Measurements from ENCODE around the gene CLEC2A. TPM values are rescaled to one million over a fixed set of nuclear protein-coding genes. Genes with fewer than 3 reads are reported as not detected.
"Not testable (repeated sequence)": the region's sequence is repeated elsewhere in the genome, so short reads cannot be mapped to it uniquely, and the experiment has no call there.

Gene CLEC2A
- total RNA-seq, 5 donors from 2014 or later (not counting 1 experiment from before 2014, with no cell fraction given) = not detected

DNA sequence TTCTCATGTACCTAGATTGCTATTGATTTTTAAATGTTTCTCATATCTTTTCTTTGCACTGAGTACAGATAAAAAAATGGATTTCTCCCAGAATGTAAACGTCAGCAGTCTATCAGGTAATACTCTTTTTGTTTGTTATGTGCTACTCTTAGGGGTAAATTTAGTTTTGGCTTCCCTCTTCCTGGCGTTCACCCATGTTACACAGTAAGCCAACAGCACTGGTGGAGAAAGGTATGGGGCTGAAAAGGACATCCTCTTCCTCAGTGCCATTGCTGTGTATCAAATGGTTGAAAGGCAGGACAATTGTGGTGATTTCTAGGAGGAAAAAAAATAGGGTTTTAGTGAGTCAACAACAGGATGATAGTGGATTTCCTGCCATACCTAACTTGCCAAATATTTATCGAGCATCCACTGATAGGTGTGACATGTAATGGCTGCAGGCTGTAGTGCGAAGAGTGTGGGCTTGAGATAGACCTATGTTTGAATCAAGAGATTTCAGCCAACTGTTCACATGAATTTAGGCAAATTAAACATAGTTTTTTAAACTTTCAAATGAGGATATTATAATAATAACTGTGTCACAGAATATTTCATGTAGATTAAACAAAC is 43.4 kb downstream of the CLEC2A start:
- H3K4me1 ChIP-seq (ENCODE audit: control insufficient read depth in 1 of 2, extremely low read depth in 1 of 2, insufficient read depth in 2 of 2, low read length in 2 of 2) = peaks cover 3% of the 10 kb centered on the region in 2 experiments
- peaks cover 9 to 14% (median 13%) of the 10 kb centered on the region in 3 donors for H3K4me1 Mint-ChIP-seq
- peak overlapping the region; percentile 7 to 41 for H3K27ac Mint-ChIP-seq
- DNase-seq (no peak), ATAC-seq (replicated peaks in 1 of 4) (no peak)
- WGBS (ENCODE audit: insufficient coverage) = no CpG with 5 or more reads among the region's 4 CpGs
- H3K27ac ChIP-seq (ENCODE audit: low read length) = no peak overlapping the region
- H3K36me3 ChIP-seq (ENCODE audit: control insufficient read depth in 2 of 2, extremely low read depth in 1 of 2, insufficient read depth in 1 of 2, low read length in 1 of 2) = no peaks in the 10 kb centered on the region
- ChIA-PET CTCF (no interaction called here), POLR2A (no interaction called here)
- no peak overlapping the region for H3K4me3 ChIP-seq (ENCODE audit: control insufficient read depth in 1 of 2, extremely low read depth in 1 of 2, low read length in 1 of 2)
- no peaks in the 10 kb centered on the region for H3K36me3 Mint-ChIP-seq
- H3K4me3 Mint-ChIP-seq = no peak overlapping the region
- no peaks in the 10 kb centered on the region for H3K27me3 Mint-ChIP-seq
- H3K9me3 Mint-ChIP-seq = no peaks in the 10 kb centered on the region
- no peaks in the 10 kb centered on the region for H3K9me3 ChIP-seq
- H3K27me3 ChIP-seq (replicated peaks in 1 of 2; ENCODE audit: control insufficient read depth in 2 of 2, extremely low read depth in 1 of 2, insufficient read depth in 2 of 2, low read length in 1 of 2) = no peaks in the 10 kb centered on the region

- Mint-ChIP-seq H3K27me3 (no peaks in the 10 kb centered on the region), H3K4me1 (peaks cover 6 to 9% (median 7%) of the 10 kb centered on the region in 3 donors), H3K9me3 (no peaks in the 10 kb centered on the region), H3K36me3 (no peaks in the 10 kb centered on the region), H3K27ac (no peak overlapping the region), H3K4me3 (no peak overlapping the region)
- DNase-seq (no peak), ATAC-seq (replicated peaks in 1 of 4) (no peak)
- Histone ChIP-seq H3K36me3 (ENCODE audit: control insufficient read depth in 2 of 2, extremely low read depth in 1 of 2, insufficient read depth in 1 of 2, low read length in 1 of 2) (no peaks in the 10 kb centered on the region), H3K27ac (ENCODE audit: low read length) (no peak overlapping the region), H3K4me3 (ENCODE audit: control insufficient read depth in 1 of 2, extremely low read depth in 1 of 2, low read length in 1 of 2) (no peak overlapping the region), H3K27me3 (replicated peaks in 1 of 2; ENCODE audit: control insufficient read depth in 2 of 2, extremely low read depth in 1 of 2, insufficient read depth in 2 of 2, low read length in 1 of 2) (no peaks in the 10 kb centered on the region), H3K9me3 (no peaks in the 10 kb centered on the region), H3K4me1 (ENCODE audit: control insufficient read depth in 1 of 2, extremely low read depth in 1 of 2, insufficient read depth in 2 of 2, low read length in 2 of 2) (peaks cover 0 to 5% of the 10 kb centered on the region in 2 experiments)
- POLR2A ChIA-PET = no interaction called here
- CTCF ChIA-PET = interaction anchor here in 1 of 2 donors (0.5 kb wide), 1 partner anchor 136 kb away, joined by 6 read pairs; no protein-coding TSS in a partner anchor
These were observed 49.0 kb downstream of the CLEC2A start for GRCh38 chr12:9883175-9883574.

GRCh38 chr12:9881988-9882387 is 50.2 kb downstream of the CLEC2A start:
- Histone ChIP-seq H3K27ac (ENCODE audit: low read length) (no peak overlapping the region), H3K4me3 (ENCODE audit: control insufficient read depth in 1 of 2, extremely low read depth in 1 of 2, low read length in 1 of 2) (no peak overlapping the region), H3K4me1 (ENCODE audit: control insufficient read depth in 1 of 2, extremely low read depth in 1 of 2, insufficient read depth in 2 of 2, low read length in 2 of 2) (peaks cover 0 to 5% of the 10 kb centered on the region in 2 experiments), H3K27me3 (replicated peaks in 1 of 2; ENCODE audit: control insufficient read depth in 2 of 2, extremely low read depth in 1 of 2, insufficient read depth in 2 of 2, low read length in 1 of 2) (no peaks in the 10 kb centered on the region), H3K36me3 (ENCODE audit: control insufficient read depth in 2 of 2, extremely low read depth in 1 of 2, insufficient read depth in 1 of 2, low read length in 1 of 2) (no peaks in the 10 kb centered on the region), H3K9me3 (no peaks in the 10 kb centered on the region)
- Mint-ChIP-seq H3K36me3 (no peaks in the 10 kb centered on the region), H3K4me1 (peaks cover 6 to 9% (median 7%) of the 10 kb centered on the region in 3 donors), H3K9me3 (no peaks in the 10 kb centered on the region), H3K4me3 (no peak overlapping the region), H3K27ac (no peak overlapping the region), H3K27me3 (no peaks in the 10 kb centered on the region)
- CTCF ChIA-PET = no interaction called here
- POLR2A ChIA-PET = no interaction called here
- no peak for DNase-seq
- ATAC-seq (replicated peaks in 1 of 4) = no peak
- 100% methylated on average over 2 of the region's 5 CpGs for WGBS (ENCODE audit: insufficient coverage)

DNA sequence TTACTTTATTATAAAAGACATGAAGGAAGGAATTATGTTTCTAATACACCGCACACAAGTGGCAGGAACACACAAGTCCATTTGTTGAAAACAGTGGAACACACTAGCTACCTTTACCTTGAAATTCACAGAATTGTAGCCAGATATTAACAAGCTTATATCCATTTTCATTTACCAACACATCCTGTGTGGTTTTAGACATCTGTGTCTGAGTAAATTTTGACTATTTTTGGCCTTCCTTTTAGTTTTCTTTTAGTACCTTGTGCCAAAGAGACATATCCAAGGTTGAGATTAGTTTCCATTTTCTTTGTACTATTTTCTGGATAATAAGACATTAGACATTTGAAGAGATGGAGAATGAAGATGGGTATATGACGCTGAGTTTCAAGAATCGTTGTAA is 50.9 kb downstream of the CLEC2A start, which contains the start of gene KLRF2:
KLRF2 (plus strand) TSS at position 244 of the 400 bp plus-strand sequence; CDS start at position 351, 107 bp downstream.
- WGBS (ENCODE audit: insufficient coverage) = no CpG with 5 or more reads among the region's 3 CpGs
- Mint-ChIP-seq H3K9me3 (no peaks in the 10 kb centered on the region), H3K36me3 (no peaks in the 10 kb centered on the region), H3K4me1 (peaks cover 6 to 9% (median 7%) of the 10 kb centered on the region in 3 donors), H3K27me3 (no peaks in the 10 kb centered on the region), H3K27ac (no peak within 1 kb of the TSS), H3K4me3 (no peak within 1 kb of the TSS)
- H3K4me1 ChIP-seq (ENCODE audit: control insufficient read depth in 1 of 2, extremely low read depth in 1 of 2, insufficient read depth in 2 of 2, low read length in 2 of 2) = peaks cover 0 to 5% of the 10 kb centered on the region in 2 experiments
- H3K27ac ChIP-seq (ENCODE audit: low read length) = no peak within 1 kb of the TSS
- DNase-seq (no peak), ATAC-seq (replicated peaks in 1 of 4) (no peak)
- ChIA-PET CTCF (interaction anchor here in 1 of 2 donors (0.6 kb wide), 1 partner anchor 15 kb away, joined by 3 read pairs; no protein-coding TSS in a partner anchor), POLR2A (no interaction called here)
- no peak within 1 kb of the TSS for H3K4me3 ChIP-seq (ENCODE audit: control insufficient read depth in 1 of 2, extremely low read depth in 1 of 2, low read length in 1 of 2)
- H3K9me3 ChIP-seq = no peaks in the 10 kb centered on the region
- no peaks in the 10 kb centered on the region for H3K36me3 ChIP-seq (ENCODE audit: control insufficient read depth in 2 of 2, extremely low read depth in 1 of 2, insufficient read depth in 1 of 2, low read length in 1 of 2)
- no peaks in the 10 kb centered on the region for H3K27me3 ChIP-seq (replicated peaks in 1 of 2; ENCODE audit: control insufficient read depth in 2 of 2, extremely low read depth in 1 of 2, insufficient read depth in 2 of 2, low read length in 1 of 2)

DNA sequence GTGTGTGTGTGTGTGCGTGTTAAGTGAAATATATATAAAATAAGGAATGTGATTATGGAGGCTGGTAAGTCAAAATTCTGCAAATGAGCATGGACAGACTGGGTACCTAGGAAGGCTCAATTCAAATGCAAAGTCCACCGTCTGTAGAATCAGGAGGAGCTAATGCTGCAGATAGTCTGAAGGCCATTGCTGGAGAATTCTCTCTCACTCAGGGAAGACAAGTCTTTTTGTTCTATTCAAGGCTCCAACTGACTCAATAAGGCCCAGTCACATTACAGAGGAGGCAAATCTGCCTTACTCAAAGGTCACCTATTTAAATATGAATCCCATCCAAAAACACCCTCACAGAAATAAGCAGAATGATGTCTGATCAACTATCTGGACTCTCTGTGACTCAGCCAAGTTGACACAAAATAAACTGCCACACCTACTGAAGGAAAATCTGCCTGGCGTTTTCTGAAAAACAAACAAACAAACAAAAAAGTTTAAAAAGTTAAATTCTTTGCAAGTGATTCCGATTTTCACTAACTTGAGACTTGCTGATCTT is 51.6 kb downstream of the CLEC2A start:
- ChIA-PET CTCF (interaction anchor here (0.6 kb wide), 2 partner anchors 14 to 518 kb away, joined by 3 read pairs; no protein-coding TSS in a partner anchor), POLR2A (no interaction called here)
- no peaks in the 10 kb centered on the region for H3K27me3 ChIP-seq (replicated peaks in 1 of 2; ENCODE audit: control insufficient read depth in 2 of 2, extremely low read depth in 1 of 2, insufficient read depth in 2 of 2, low read length in 1 of 2)
- Mint-ChIP-seq H3K27me3 (no peaks in the 10 kb centered on the region), H3K4me1 (peaks cover 6 to 9% (median 7%) of the 10 kb centered on the region in 3 donors), H3K4me3 (no peak overlapping the region), H3K36me3 (no peaks in the 10 kb centered on the region), H3K9me3 (no peaks in the 10 kb centered on the region), H3K27ac (no peak overlapping the region)
- H3K4me1 ChIP-seq (ENCODE audit: control insufficient read depth in 1 of 2, extremely low read depth in 1 of 2, insufficient read depth in 2 of 2, low read length in 2 of 2) = peaks cover 0 to 4% of the 10 kb centered on the region in 2 experiments
- H3K27ac ChIP-seq (ENCODE audit: low read length) = no peak overlapping the region
- 100% methylated on average over 1 of the region's 4 CpGs for WGBS (ENCODE audit: insufficient coverage)
- no peak overlapping the region for H3K4me3 ChIP-seq (ENCODE audit: control insufficient read depth in 1 of 2, extremely low read depth in 1 of 2, low read length in 1 of 2)
- DNase-seq (no peak), ATAC-seq (replicated peaks in 1 of 4) (no peak)
- no peaks in the 10 kb centered on the region for H3K36me3 ChIP-seq (ENCODE audit: control insufficient read depth in 2 of 2, extremely low read depth in 1 of 2, insufficient read depth in 1 of 2, low read length in 1 of 2)
- no peaks in the 10 kb centered on the region for H3K9me3 ChIP-seq

- H3K27me3 ChIP-seq (replicated peaks in 1 of 2; ENCODE audit: control insufficient read depth in 2 of 2, extremely low read depth in 1 of 2, insufficient read depth in 2 of 2, low read length in 1 of 2); H3K4me3 Mint-ChIP-seq; H3K27ac ChIP-seq (ENCODE audit: low read length); CTCF ChIA-PET; DNase-seq; ATAC-seq (replicated peaks in 1 of 4); H3K36me3 Mint-ChIP-seq; H3K4me1 ChIP-seq (ENCODE audit: control insufficient read depth in 1 of 2, extremely low read depth in 1 of 2, insufficient read depth in 2 of 2, low read length in 2 of 2); H3K9me3 Mint-ChIP-seq; POLR2A ChIA-PET; H3K4me3 ChIP-seq (ENCODE audit: control insufficient read depth in 1 of 2, extremely low read depth in 1 of 2, low read length in 1 of 2); H3K27me3 Mint-ChIP-seq; H3K27ac Mint-ChIP-seq; H3K9me3 ChIP-seq; H3K36me3 ChIP-seq (ENCODE audit: control insufficient read depth in 2 of 2, extremely low read depth in 1 of 2, insufficient read depth in 1 of 2, low read length in 1 of 2): not testable (repeated sequence)
- 98% methylated on average over 14 of the region's 26 CpGs for WGBS (ENCODE audit: insufficient coverage)
- H3K4me1 Mint-ChIP-seq = peaks cover 10 to 13% (median 12%) of the 10 kb centered on the region in 3 donors
These were observed 56.0 kb downstream of the CLEC2A start for GRCh38 chr12:9876120-9876519.
